ENCODE data around the gene BANP. TPM values are rescaled to one million over a fixed set of nuclear protein-coding genes. Genes with fewer than 3 reads are reported as not detected.
A peak's percentile ranks its signal among the peaks of the same experiment; 100 is the strongest.

Gene BANP
- total and polyA plus RNA-seq, 11 donors, result 7.2 to 20.7 (median 13.3) TPM

- WGBS, 4 donors, result 90 to 94% (median 93%) methylated on average over 31 to 34 of the region's 34 CpGs
- Histone ChIP-seq H3K4me1 (peaks cover 0 to 67% (median 34%) of the 10 kb centered on the region in 12 donors), H3K9me3 (no peaks in the 10 kb centered on the region), H3K27me3 (no peaks in the 10 kb centered on the region), H3K27ac (peak overlapping the region in 5 of 12 donors; percentile 42 to 99 (median 96)), H3K36me3 (peaks cover 0 to 9% (median 0%) of the 10 kb centered on the region in 9 donors), H3K4me3 (peak overlapping the region in 3 of 12 donors; percentile 21 to 44 (median 35))
- DNase-seq (no peak), ATAC-seq (no peak)
- TF ChIP-seq CTCF (IDR thresholded peaks at IDR 0.05) (no peak), POLR2A (IDR thresholded peaks at IDR 0.05) (no peak)
- intact Hi-C loops (cut with DNase I), result loop anchor here in 1 of 10 donors (10.0 kb wide), 1 partner anchor 577 kb away; no protein-coding TSS in a partner anchor
Measured at GRCh38 chr16:87957296-87958094, 6.3 kb downstream of the BANP start.

GRCh38 chr16:87958632-87959031, 7.4 kb downstream of the BANP start:
- 92 to 94% (median 94%) methylated on average over 9 of the region's 9 CpGs for WGBS, 4 donors
- H3K4me1 ChIP-seq, result peaks cover 2 to 67% (median 36%) of the 10 kb centered on the region in 12 donors
- ATAC-seq, result no peak
- intact Hi-C loops (cut with DNase I), result loop anchor here in 1 of 10 donors (10.0 kb wide), 1 partner anchor 576 kb away; no protein-coding TSS in a partner anchor
- H3K9me3 ChIP-seq, result no peaks in the 10 kb centered on the region
- TF ChIP-seq CTCF (IDR thresholded peaks at IDR 0.05) (no peak), POLR2A (IDR thresholded peaks at IDR 0.05) (no peak)
- no peak overlapping the region for H3K27ac ChIP-seq
- H3K4me3 ChIP-seq, result no peak overlapping the region
- peaks cover 0 to 7% (median 0%) of the 10 kb centered on the region in 9 donors for H3K36me3 ChIP-seq
- H3K27me3 ChIP-seq, result no peaks in the 10 kb centered on the region
- DNase-seq, result no peak

- WGBS, 4 donors, result 81 to 88% (median 83%) methylated on average over 23 of the region's 23 CpGs
- ATAC-seq (no peak), DNase-seq (no peak)
- peaks cover 6 to 67% (median 42%) of the 10 kb centered on the region in 12 donors for H3K4me1 ChIP-seq
- no peak overlapping the region for H3K27ac ChIP-seq
- H3K9me3 ChIP-seq, result no peaks in the 10 kb centered on the region
- peaks cover 0 to 7% (median 0%) of the 10 kb centered on the region in 9 donors for H3K36me3 ChIP-seq
- no peaks in the 10 kb centered on the region for H3K27me3 ChIP-seq
- intact Hi-C loops (cut with DNase I), result loop anchor here in 1 of 10 donors (10.0 kb wide), 1 partner anchor 575 kb away; no protein-coding TSS in a partner anchor
- peak overlapping the region in 1 of 12 donors; percentile 26 for H3K4me3 ChIP-seq
- TF ChIP-seq CTCF (IDR thresholded peaks at IDR 0.05) (no peak), POLR2A (IDR thresholded peaks at IDR 0.05) (no peak)
Measured at GRCh38 chr16:87959391-87959990, 8.3 kb downstream of the BANP start.

- no peak overlapping the region for H3K27ac ChIP-seq
- WGBS, 4 donors, result 87 to 94% (median 90%) methylated on average over 5 of the region's 5 CpGs
Measured at GRCh38 chr16:87960296-87960695, 9.1 kb downstream of the BANP start.

More at GRCh38 chr16:87960296-87960695, 9.1 kb downstream of the BANP start:
- no peak for ATAC-seq
- Histone ChIP-seq H3K9me3 (no peaks in the 10 kb centered on the region), H3K4me3 (no peak overlapping the region), H3K4me1 (peaks cover 6 to 63% (median 39%) of the 10 kb centered on the region in 12 donors), H3K36me3 (peaks cover 0 to 7% (median 0%) of the 10 kb centered on the region in 9 donors), H3K27me3 (no peaks in the 10 kb centered on the region)
- TF ChIP-seq CTCF (IDR thresholded peaks at IDR 0.05) (no peak), POLR2A (IDR thresholded peaks at IDR 0.05) (no peak)
- DNase-seq, result no peak
- intact Hi-C loops (cut with DNase I), result loop anchor here in 1 of 10 donors (10.0 kb wide), 1 partner anchor 575 kb away; no protein-coding TSS in a partner anchor

Data from heart left ventricle (tissue), 16 donors.